C4-2B (cell line): ENCODE results near the gene NAA25.

Experiments used
- ZFX ChIP-seq: fragments of 450-650 bp; IDR thresholded peaks from 2 replicates; pipeline ENCODE4 v1.6.1; 2017
- TF ChIP-seq, protein P1 (sequence below): fragments of 450-650 bp; conservative IDR thresholded peaks from 2 replicates; pipeline ENCODE4 v1.5.1; 2017; ENCODE audit warnings: mild to moderate bottlenecking

DNA sequence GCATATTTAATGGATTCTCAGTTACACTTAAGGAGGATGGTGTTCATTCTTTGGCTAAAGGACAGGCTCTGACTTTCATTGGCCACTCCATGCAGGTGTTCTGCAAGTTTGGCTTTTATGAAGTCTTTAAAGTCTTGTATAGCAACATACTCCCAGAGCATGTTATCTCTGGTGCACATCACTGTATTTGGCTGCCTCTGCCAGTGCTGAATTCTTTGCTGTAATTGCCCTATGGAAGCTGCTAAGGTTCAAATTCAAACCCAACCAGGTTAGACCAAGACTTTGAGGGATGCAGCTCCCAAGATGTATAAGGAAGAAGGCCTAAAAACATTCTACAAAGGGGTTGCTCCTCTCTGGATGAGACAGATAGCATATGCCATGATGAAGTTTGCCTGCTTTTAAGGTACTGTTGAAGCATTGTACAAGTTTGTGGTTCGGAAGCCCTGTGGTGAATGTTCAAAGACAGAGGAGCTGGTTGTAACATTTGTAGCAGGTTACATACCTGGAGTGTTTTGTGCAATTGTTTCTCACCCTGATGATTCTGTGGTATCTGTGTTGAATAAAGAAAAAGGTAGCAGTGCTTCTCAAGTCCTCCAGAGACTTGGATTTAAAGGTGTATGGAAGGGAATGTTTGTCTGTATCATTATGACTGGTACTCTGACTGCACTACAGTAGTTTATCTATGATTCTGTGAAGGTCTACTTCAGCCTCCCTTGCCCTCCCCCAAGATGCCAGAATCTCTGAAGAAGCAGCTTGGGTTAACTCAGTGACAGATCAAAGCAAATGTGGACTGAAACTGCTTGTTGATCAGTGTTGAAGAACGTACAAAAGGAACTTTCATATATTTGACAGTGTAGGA lies 115.1 kb downstream of the NAA25 start:
- TF ChIP-seq, protein P1, sequence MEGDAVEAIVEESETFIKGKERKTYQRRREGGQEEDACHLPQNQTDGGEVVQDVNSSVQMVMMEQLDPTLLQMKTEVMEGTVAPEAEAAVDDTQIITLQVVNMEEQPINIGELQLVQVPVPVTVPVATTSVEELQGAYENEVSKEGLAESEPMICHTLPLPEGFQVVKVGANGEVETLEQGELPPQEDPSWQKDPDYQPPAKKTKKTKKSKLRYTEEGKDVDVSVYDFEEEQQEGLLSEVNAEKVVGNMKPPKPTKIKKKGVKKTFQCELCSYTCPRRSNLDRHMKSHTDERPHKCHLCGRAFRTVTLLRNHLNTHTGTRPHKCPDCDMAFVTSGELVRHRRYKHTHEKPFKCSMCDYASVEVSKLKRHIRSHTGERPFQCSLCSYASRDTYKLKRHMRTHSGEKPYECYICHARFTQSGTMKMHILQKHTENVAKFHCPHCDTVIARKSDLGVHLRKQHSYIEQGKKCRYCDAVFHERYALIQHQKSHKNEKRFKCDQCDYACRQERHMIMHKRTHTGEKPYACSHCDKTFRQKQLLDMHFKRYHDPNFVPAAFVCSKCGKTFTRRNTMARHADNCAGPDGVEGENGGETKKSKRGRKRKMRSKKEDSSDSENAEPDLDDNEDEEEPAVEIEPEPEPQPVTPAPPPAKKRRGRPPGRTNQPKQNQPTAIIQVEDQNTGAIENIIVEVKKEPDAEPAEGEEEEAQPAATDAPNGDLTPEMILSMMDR = no peak
- no peak for TF ChIP-seq ZFX
